ENCODE data around the gene MTHFD2L. TPM values are rescaled to one million over a fixed set of nuclear protein-coding genes. Genes with fewer than 3 reads are reported as not detected.

The MTHFD2L gene
- total RNA-seq, 1 donor from 2014 or later: 9.5 TPM

- TF ChIP-seq CTCF (IDR thresholded peaks at IDR 0.05; ENCODE audit: insufficient read depth, low read length, poor library complexity, severe bottlenecking): no peak
Observed at GRCh38 chr4:74252933-74253332, 95.0 kb downstream of the MTHFD2L start.

GRCh38 chr4:74254386-74254785 lies 96.5 kb downstream of the MTHFD2L start:
- DNase-seq (ENCODE audit: low read depth): no peak

More at GRCh38 chr4:74252933-74253332, 95.0 kb downstream of the MTHFD2L start:
- Histone ChIP-seq H3K36me3 (ENCODE audit: control insufficient read depth, insufficient read depth, low read length) (no peaks in the 10 kb centered on the region), H3K27me3 (ENCODE audit: control insufficient read depth, insufficient read depth, low read length) (no peaks in the 10 kb centered on the region), H3K4me3 (ENCODE audit: low read depth, low read length) (no peak overlapping the region)
- DNase-seq (ENCODE audit: low read depth): no peak

GRCh38 chr4:74255096-74255495 lies 97.2 kb downstream of the MTHFD2L start:
- no peak for TF ChIP-seq CTCF (IDR thresholded peaks at IDR 0.05; ENCODE audit: insufficient read depth, low read length, poor library complexity, severe bottlenecking)

More at GRCh38 chr4:74254386-74254785, 96.5 kb downstream of the MTHFD2L start:
- Histone ChIP-seq H3K4me3 (ENCODE audit: low read depth, low read length) (no peak overlapping the region), H3K27me3 (ENCODE audit: control insufficient read depth, insufficient read depth, low read length) (no peaks in the 10 kb centered on the region), H3K36me3 (ENCODE audit: control insufficient read depth, insufficient read depth, low read length) (no peaks in the 10 kb centered on the region)
- no peak for TF ChIP-seq CTCF (IDR thresholded peaks at IDR 0.05; ENCODE audit: insufficient read depth, low read length, poor library complexity, severe bottlenecking)

GRCh38 chr4:74258963-74259362 lies 101.0 kb downstream of the MTHFD2L start:
- no peaks in the 10 kb centered on the region for H3K36me3 ChIP-seq (ENCODE audit: control insufficient read depth, insufficient read depth, low read length)
- no peak for TF ChIP-seq CTCF (IDR thresholded peaks at IDR 0.05; ENCODE audit: insufficient read depth, low read length, poor library complexity, severe bottlenecking)
- H3K4me3 ChIP-seq (ENCODE audit: low read depth, low read length): no peak overlapping the region
- H3K27me3 ChIP-seq (ENCODE audit: control insufficient read depth, insufficient read depth, low read length): no peaks in the 10 kb centered on the region
- DNase-seq (ENCODE audit: low read depth): no peak

More at GRCh38 chr4:74255096-74255495, 97.2 kb downstream of the MTHFD2L start:
- H3K27me3 ChIP-seq (ENCODE audit: control insufficient read depth, insufficient read depth, low read length): no peaks in the 10 kb centered on the region
- H3K36me3 ChIP-seq (ENCODE audit: control insufficient read depth, insufficient read depth, low read length): no peaks in the 10 kb centered on the region
- no peak overlapping the region for H3K4me3 ChIP-seq (ENCODE audit: low read depth, low read length)
- no peak for DNase-seq (ENCODE audit: low read depth)

- Histone ChIP-seq H3K36me3 (ENCODE audit: control insufficient read depth, insufficient read depth, low read length) (no peaks in the 10 kb centered on the region), H3K27me3 (ENCODE audit: control insufficient read depth, insufficient read depth, low read length) (no peaks in the 10 kb centered on the region), H3K4me3 (ENCODE audit: low read depth, low read length) (no peak overlapping the region)
- no peak for TF ChIP-seq CTCF (IDR thresholded peaks at IDR 0.05; ENCODE audit: insufficient read depth, low read length, poor library complexity, severe bottlenecking)
- DNase-seq (ENCODE audit: low read depth): no peak
Observed at GRCh38 chr4:74260036-74260435, 102.1 kb downstream of the MTHFD2L start.

GRCh38 chr4:74262522-74262921 lies 104.6 kb downstream of the MTHFD2L start:
- no peak for DNase-seq (ENCODE audit: low read depth)
- Histone ChIP-seq H3K27me3 (ENCODE audit: control insufficient read depth, insufficient read depth, low read length) (no peaks in the 10 kb centered on the region), H3K4me3 (ENCODE audit: low read depth, low read length) (no peak overlapping the region), H3K36me3 (ENCODE audit: control insufficient read depth, insufficient read depth, low read length) (no peaks in the 10 kb centered on the region)
- TF ChIP-seq CTCF (IDR thresholded peaks at IDR 0.05; ENCODE audit: insufficient read depth, low read length, poor library complexity, severe bottlenecking): no peak

Data from kidney epithelial cell (primary cell).